T-helper 2 cell treated with Interferon-gamma antibody and Interleukin-4, amounts not matched to agents 5 μg/mL and 100 μg/mL, for 36 hours (primary cell): ENCODE measurements around the gene MRPL54.
A peak's percentile ranks its signal among the peaks of the same experiment; 100 is the strongest.

Experiments
- DNase-seq: peaks from one replicate; pipeline ENCODE4 v3.0.0; 2021; ENCODE audit warnings: low spot score
- H3K27ac Mint-ChIP-seq: one replicate; pipeline ENCODE4 v1.8.0; 2021; ENCODE audit warnings: mild to moderate bottlenecking, mixed read lengths
- H3K27me3 Mint-ChIP-seq: one replicate; pipeline ENCODE4 v1.8.0; 2021; ENCODE audit warnings: low read depth, mixed read lengths
- H3K36me3 Mint-ChIP-seq: one replicate; pipeline ENCODE4 v1.8.0; 2021; ENCODE audit warnings: low read depth, mixed read lengths
- H3K4me1 Mint-ChIP-seq: one replicate; pipeline ENCODE4 v1.8.0; 2021; ENCODE audit warnings: low read depth, mixed read lengths
- H3K4me3 Mint-ChIP-seq: one replicate; pipeline ENCODE4 v1.8.0; 2022; ENCODE audit warnings: mild to moderate bottlenecking, moderate library complexity, mixed read lengths
- H3K9me3 Mint-ChIP-seq: one replicate; pipeline ENCODE4 v1.8.0; 2021; ENCODE audit warnings: mixed read lengths

Gene MRPL54

GRCh38 chr19:3762501-3763459 is at the start of gene MRPL54:
MRPL54 (plus strand) TSS chr19:3762682; CDS start chr19:3762701, 19 bp downstream.
- H3K4me3 Mint-ChIP-seq = peak within 1 kb of the TSS; percentile 99
- peaks cover 3% of the 10 kb centered on the region for H3K27me3 Mint-ChIP-seq
- DNase-seq = peak; percentile 100
- H3K36me3 Mint-ChIP-seq = peaks cover 26% of the 10 kb centered on the region
- peaks cover 24% of the 10 kb centered on the region for H3K4me1 Mint-ChIP-seq
- no peaks in the 10 kb centered on the region for H3K9me3 Mint-ChIP-seq
- peak within 1 kb of the TSS; percentile 100 for H3K27ac Mint-ChIP-seq

GRCh38 chr19:3716147-3716668 is 46.3 kb upstream of the MRPL54 start:
- H3K36me3 Mint-ChIP-seq = no peaks in the 10 kb centered on the region
- H3K27me3 Mint-ChIP-seq = peaks cover 17% of the 10 kb centered on the region
- no peak for DNase-seq
- H3K9me3 Mint-ChIP-seq = no peaks in the 10 kb centered on the region
- H3K27ac Mint-ChIP-seq = no peak overlapping the region
- H3K4me1 Mint-ChIP-seq = no peaks in the 10 kb centered on the region
- no peak overlapping the region for H3K4me3 Mint-ChIP-seq

GRCh38 chr19:3719868-3720267 is 42.6 kb upstream of the MRPL54 start:
- DNase-seq = no peak
- Mint-ChIP-seq H3K36me3 (no peaks in the 10 kb centered on the region), H3K27ac (no peak overlapping the region), H3K27me3 (peaks cover 34% of the 10 kb centered on the region), H3K4me3 (no peak overlapping the region), H3K4me1 (peaks cover 2% of the 10 kb centered on the region), H3K9me3 (no peaks in the 10 kb centered on the region)

GRCh38 chr19:3720349-3720917 is 42.0 kb upstream of the MRPL54 start:
- H3K4me1 Mint-ChIP-seq = peaks cover 2% of the 10 kb centered on the region
- peaks cover 39% of the 10 kb centered on the region for H3K27me3 Mint-ChIP-seq
- no peaks in the 10 kb centered on the region for H3K36me3 Mint-ChIP-seq
- no peak overlapping the region for H3K4me3 Mint-ChIP-seq
- H3K9me3 Mint-ChIP-seq = no peaks in the 10 kb centered on the region
- DNase-seq = no peak
- no peak overlapping the region for H3K27ac Mint-ChIP-seq

- peak overlapping the region; percentile 12 for H3K4me3 Mint-ChIP-seq
- H3K9me3 Mint-ChIP-seq = no peaks in the 10 kb centered on the region
- peaks cover 39% of the 10 kb centered on the region for H3K27me3 Mint-ChIP-seq
- peaks cover 2% of the 10 kb centered on the region for H3K4me1 Mint-ChIP-seq
- H3K27ac Mint-ChIP-seq = no peak overlapping the region
- DNase-seq = peak; percentile 79
- H3K36me3 Mint-ChIP-seq = no peaks in the 10 kb centered on the region
Observed at GRCh38 chr19:3721131-3721886, 41.2 kb upstream of the MRPL54 start.

GRCh38 chr19:3721887-3722442 is 40.5 kb upstream of the MRPL54 start:
- peaks cover 39% of the 10 kb centered on the region for H3K27me3 Mint-ChIP-seq
- no peak overlapping the region for H3K4me3 Mint-ChIP-seq
- no peak for DNase-seq
- peaks cover 2% of the 10 kb centered on the region for H3K4me1 Mint-ChIP-seq
- no peak overlapping the region for H3K27ac Mint-ChIP-seq
- no peaks in the 10 kb centered on the region for H3K36me3 Mint-ChIP-seq
- H3K9me3 Mint-ChIP-seq = no peaks in the 10 kb centered on the region

GRCh38 chr19:3722443-3723109 is 39.9 kb upstream of the MRPL54 start:
- peaks cover 2% of the 10 kb centered on the region for H3K4me1 Mint-ChIP-seq
- no peak overlapping the region for H3K4me3 Mint-ChIP-seq
- H3K27ac Mint-ChIP-seq = no peak overlapping the region
- H3K9me3 Mint-ChIP-seq = no peaks in the 10 kb centered on the region
- H3K36me3 Mint-ChIP-seq = no peaks in the 10 kb centered on the region
- peaks cover 39% of the 10 kb centered on the region for H3K27me3 Mint-ChIP-seq
- no peak for DNase-seq

- no peaks in the 10 kb centered on the region for H3K9me3 Mint-ChIP-seq
- peaks cover 39% of the 10 kb centered on the region for H3K27me3 Mint-ChIP-seq
Observed at GRCh38 chr19:3723110-3723488, 39.4 kb upstream of the MRPL54 start.

GRCh38 chr19:3723883-3724282 is 38.6 kb upstream of the MRPL54 start:
- H3K9me3 Mint-ChIP-seq = no peaks in the 10 kb centered on the region
- no peaks in the 10 kb centered on the region for H3K36me3 Mint-ChIP-seq
- H3K27me3 Mint-ChIP-seq = peaks cover 39% of the 10 kb centered on the region
- no peak overlapping the region for H3K27ac Mint-ChIP-seq
- H3K4me3 Mint-ChIP-seq = no peak overlapping the region
- H3K4me1 Mint-ChIP-seq = peaks cover 2% of the 10 kb centered on the region
- DNase-seq = no peak

More at GRCh38 chr19:3723110-3723488, 39.4 kb upstream of the MRPL54 start:
- no peak overlapping the region for H3K27ac Mint-ChIP-seq
- H3K36me3 Mint-ChIP-seq = no peaks in the 10 kb centered on the region
- peaks cover 2% of the 10 kb centered on the region for H3K4me1 Mint-ChIP-seq
- DNase-seq = no peak
- no peak overlapping the region for H3K4me3 Mint-ChIP-seq

- Mint-ChIP-seq H3K9me3 (no peaks in the 10 kb centered on the region), H3K36me3 (no peaks in the 10 kb centered on the region), H3K4me3 (no peak overlapping the region), H3K27me3 (peaks cover 32% of the 10 kb centered on the region), H3K4me1 (peaks cover 2% of the 10 kb centered on the region), H3K27ac (no peak overlapping the region)
- DNase-seq = no peak
Observed at GRCh38 chr19:3725121-3725520, 37.4 kb upstream of the MRPL54 start.

- no peak overlapping the region for H3K27ac Mint-ChIP-seq
- H3K36me3 Mint-ChIP-seq = no peaks in the 10 kb centered on the region
- peaks cover 2% of the 10 kb centered on the region for H3K4me1 Mint-ChIP-seq
- no peak overlapping the region for H3K4me3 Mint-ChIP-seq
- no peak for DNase-seq
- peaks cover 26% of the 10 kb centered on the region for H3K27me3 Mint-ChIP-seq
- no peaks in the 10 kb centered on the region for H3K9me3 Mint-ChIP-seq
Observed at GRCh38 chr19:3725640-3726310, 36.7 kb upstream of the MRPL54 start.

GRCh38 chr19:3730457-3730958 is 32.0 kb upstream of the MRPL54 start:
- Mint-ChIP-seq H3K36me3 (no peaks in the 10 kb centered on the region), H3K4me3 (no peak overlapping the region), H3K9me3 (no peaks in the 10 kb centered on the region), H3K4me1 (no peaks in the 10 kb centered on the region), H3K27me3 (no peaks in the 10 kb centered on the region), H3K27ac (no peak overlapping the region)
- no peak for DNase-seq
